Kidney capillary endothelial cell (primary cell): ENCODE results near the gene LHX3.

ENCODE experiments used
- DNase-seq: peaks from one replicate; pipeline ENCODE4 v3.0.0-alpha.2; 2018; ENCODE audit warnings: low spot score

Gene LHX3

GRCh38 chr9:136204838-136205706, at the start of gene LHX3:
LHX3 (minus strand) TSS chr9:136205128; CDS start chr9:136205012, 116 bp downstream.
- peak; percentile 21 for DNase-seq

GRCh38 chr9:136253246-136254130, 48.6 kb upstream of the LHX3 start:
- DNase-seq = no peak

- DNase-seq = no peak
These were observed 47.9 kb upstream of the LHX3 start for GRCh38 chr9:136252846-136253245.

- no peak for DNase-seq
These were observed 47.4 kb upstream of the LHX3 start for GRCh38 chr9:136252281-136252680.

- no peak for DNase-seq
These were observed 46.6 kb upstream of the LHX3 start for GRCh38 chr9:136251264-136252115.

GRCh38 chr9:136250676-136251075, 45.7 kb upstream of the LHX3 start:
- DNase-seq = no peak

GRCh38 chr9:136249877-136250559, 45.1 kb upstream of the LHX3 start:
- no peak for DNase-seq

- no peak for DNase-seq
These were observed 44.3 kb upstream of the LHX3 start for GRCh38 chr9:136248951-136249876.

GRCh38 chr9:136247947-136248637, 43.2 kb upstream of the LHX3 start:
- no peak for DNase-seq

GRCh38 chr9:136247551-136247916, 42.6 kb upstream of the LHX3 start:
- DNase-seq = no peak

GRCh38 chr9:136246849-136247550, 42.1 kb upstream of the LHX3 start:
- no peak for DNase-seq

- peak; percentile 68 for DNase-seq
These were observed 40.6 kb upstream of the LHX3 start, which contains the start of gene QSOX2 for GRCh38 chr9:136245219-136246150. QSOX2 (minus strand) TSS chr9:136245812; CDS start chr9:136245803, 9 bp downstream.

- no peak for DNase-seq
These were observed 40.0 kb upstream of the LHX3 start for GRCh38 chr9:136244969-136245218.

- DNase-seq = no peak
These were observed 39.4 kb upstream of the LHX3 start for GRCh38 chr9:136244122-136244968.

- no peak for DNase-seq
These were observed 38.7 kb upstream of the LHX3 start for GRCh38 chr9:136243631-136244030.

- DNase-seq = no peak
These were observed 38.1 kb upstream of the LHX3 start for GRCh38 chr9:136242918-136243525.

GRCh38 chr9:136242248-136242647, 37.3 kb upstream of the LHX3 start:
- DNase-seq = no peak
